Duodenal mucosa (tissue), 2 donors: Measurements from ENCODE around the gene CUL4A.

ENCODE experiments used
- H3K27ac ChIP-seq: one replicate; pipeline ENCODE4 v1.7.0; 2013; ENCODE audit warnings: low read depth, low read length
- H3K27me3 ChIP-seq, 2 donors: one replicate each; pipeline ENCODE4 v1.7.0; 2013; ENCODE audit warnings: low read length in 2 of 2, control low read depth in 1 of 2; ENCODE audit not compliant: insufficient read depth in 2 of 2, control insufficient read depth in 1 of 2
- H3K36me3 ChIP-seq, 2 donors: one replicate each; pipeline ENCODE4 v1.7.0; 2013; ENCODE audit warnings: low read length in 2 of 2, control low read depth in 1 of 2; ENCODE audit not compliant: insufficient read depth in 2 of 2, control insufficient read depth in 1 of 2
- H3K4me1 ChIP-seq, 2 donors: one replicate each; pipeline ENCODE4 v1.7.0; 2013; ENCODE audit warnings: low read length in 2 of 2, control low read depth in 1 of 2; ENCODE audit not compliant: insufficient read depth in 2 of 2, control insufficient read depth in 1 of 2
- H3K4me3 ChIP-seq, 2 donors: one replicate each; pipeline ENCODE4 v1.7.0; 2013; ENCODE audit warnings: low read length in 2 of 2, low read depth in 1 of 2
- H3K9ac ChIP-seq, 2 donors: one replicate each; pipeline ENCODE4 v1.7.0; 2013; ENCODE audit warnings: low read length in 2 of 2, low read depth in 1 of 2
- H3K9me3 ChIP-seq, 2 donors: one replicate each; pipeline ENCODE4 v1.7.0; 2013; ENCODE audit warnings: low read length in 2 of 2, control low read depth in 1 of 2; ENCODE audit not compliant: control insufficient read depth in 1 of 2

CUL4A gene

GRCh38 chr13:113220877-113221276 is 11.5 kb downstream of the CUL4A start:
- Histone ChIP-seq H3K36me3 (peaks cover 17 to 58% of the 10 kb centered on the region in 2 donors), H3K4me1 (peaks cover 22 to 27% of the 10 kb centered on the region in 2 donors), H3K9me3 (no peaks in the 10 kb centered on the region), H3K27ac (no peak overlapping the region), H3K27me3 (no peaks in the 10 kb centered on the region), H3K4me3 (no peak overlapping the region), H3K9ac (no peak overlapping the region)

GRCh38 chr13:113223070-113223469 is 13.7 kb downstream of the CUL4A start:
- H3K9me3 ChIP-seq: no peaks in the 10 kb centered on the region
- H3K27ac ChIP-seq: no peak overlapping the region
- no peak overlapping the region for H3K9ac ChIP-seq
- H3K4me1 ChIP-seq: peaks cover 14 to 17% of the 10 kb centered on the region in 2 donors
- peaks cover 23 to 77% of the 10 kb centered on the region in 2 donors for H3K36me3 ChIP-seq
- no peaks in the 10 kb centered on the region for H3K27me3 ChIP-seq
- no peak overlapping the region for H3K4me3 ChIP-seq

GRCh38 chr13:113224486-113224885 is 15.1 kb downstream of the CUL4A start:
- H3K36me3 ChIP-seq: peaks cover 26 to 83% of the 10 kb centered on the region in 2 donors
- no peaks in the 10 kb centered on the region for H3K27me3 ChIP-seq
- H3K4me3 ChIP-seq: no peak overlapping the region
- H3K9ac ChIP-seq: no peak overlapping the region
- H3K9me3 ChIP-seq: no peaks in the 10 kb centered on the region
- peaks cover 13 to 14% of the 10 kb centered on the region in 2 donors for H3K4me1 ChIP-seq
- H3K27ac ChIP-seq: no peak overlapping the region

- no peak overlapping the region for H3K27ac ChIP-seq
- peaks cover 30 to 85% of the 10 kb centered on the region in 2 donors for H3K36me3 ChIP-seq
- no peak overlapping the region for H3K4me3 ChIP-seq
- H3K9ac ChIP-seq: no peak overlapping the region
- H3K9me3 ChIP-seq: no peaks in the 10 kb centered on the region
- no peaks in the 10 kb centered on the region for H3K27me3 ChIP-seq
- peaks cover 3 to 5% of the 10 kb centered on the region in 2 donors for H3K4me1 ChIP-seq
Observed at GRCh38 chr13:113225515-113225914, 16.1 kb downstream of the CUL4A start.

DNA sequence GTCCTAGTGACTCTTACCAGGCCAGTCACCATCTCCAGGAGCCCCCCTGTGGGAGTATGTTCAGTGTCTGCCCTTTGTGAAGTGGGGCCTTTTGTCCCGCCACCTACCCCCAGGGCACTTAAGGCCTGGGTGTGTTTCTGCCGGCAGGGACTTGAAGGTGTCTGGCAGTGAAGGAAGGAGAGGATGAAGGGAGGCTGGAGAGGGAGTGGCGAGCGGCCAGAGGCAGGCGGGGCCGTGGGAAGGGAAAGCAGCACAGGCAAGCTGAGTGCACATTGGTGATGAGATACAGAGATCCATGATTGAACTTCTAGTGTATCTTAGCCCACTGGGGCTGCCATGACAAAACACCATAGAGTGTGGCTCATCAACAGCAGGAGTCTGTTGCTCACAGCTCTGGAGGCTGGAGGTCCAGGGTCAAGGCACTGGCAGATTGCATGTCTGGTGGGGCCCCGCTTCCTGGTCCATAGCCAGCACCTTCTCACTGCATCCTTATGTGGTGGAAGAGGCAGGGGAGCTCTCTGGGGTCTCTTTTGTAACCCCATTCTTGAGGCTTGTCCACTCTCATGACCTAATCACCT is 17.5 kb downstream of the CUL4A start:
- Histone ChIP-seq H3K27ac (no peak overlapping the region), H3K9ac (no peak overlapping the region), H3K4me1 (no peaks in the 10 kb centered on the region), H3K4me3 (no peak overlapping the region), H3K27me3 (no peaks in the 10 kb centered on the region), H3K36me3 (peaks cover 26 to 81% of the 10 kb centered on the region in 2 donors), H3K9me3 (no peaks in the 10 kb centered on the region)

DNA sequence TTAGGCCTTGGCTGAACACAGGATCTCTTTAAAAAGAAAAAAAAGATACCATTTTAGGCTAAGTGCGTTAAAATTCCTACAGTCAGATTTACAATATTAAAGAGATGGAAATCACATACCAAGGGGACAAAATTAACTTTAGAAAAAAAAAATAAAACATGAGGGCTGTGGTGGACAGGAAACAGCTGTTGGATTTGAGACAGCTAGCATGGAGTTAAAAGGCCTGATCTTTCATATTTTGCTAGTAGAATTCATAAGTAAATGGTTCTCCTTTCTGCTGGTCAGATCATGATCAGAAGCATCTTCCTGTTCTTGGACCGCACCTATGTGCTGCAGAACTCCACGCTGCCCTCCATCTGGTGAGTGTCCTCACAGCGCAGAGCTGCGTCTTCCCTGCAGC is 19.7 kb downstream of the CUL4A start:
- H3K4me1 ChIP-seq: no peaks in the 10 kb centered on the region
- peaks cover 28 to 81% of the 10 kb centered on the region in 2 donors for H3K36me3 ChIP-seq
- no peaks in the 10 kb centered on the region for H3K27me3 ChIP-seq
- no peaks in the 10 kb centered on the region for H3K9me3 ChIP-seq
- no peak overlapping the region for H3K4me3 ChIP-seq
- H3K9ac ChIP-seq: no peak overlapping the region
- no peak overlapping the region for H3K27ac ChIP-seq

GRCh38 chr13:113229791-113230190 is 20.4 kb downstream of the CUL4A start:
- Histone ChIP-seq H3K27me3 (no peaks in the 10 kb centered on the region), H3K4me1 (no peaks in the 10 kb centered on the region), H3K36me3 (peaks cover 32 to 80% of the 10 kb centered on the region in 2 donors), H3K4me3 (no peak overlapping the region), H3K9me3 (no peaks in the 10 kb centered on the region), H3K27ac (no peak overlapping the region), H3K9ac (no peak overlapping the region)

GRCh38 chr13:113231306-113232207 is 22.1 kb downstream of the CUL4A start:
- H3K4me3 ChIP-seq: no peak overlapping the region
- H3K27ac ChIP-seq: no peak overlapping the region
- H3K27me3 ChIP-seq: no peaks in the 10 kb centered on the region
- no peaks in the 10 kb centered on the region for H3K9me3 ChIP-seq
- H3K36me3 ChIP-seq: peaks cover 22 to 78% of the 10 kb centered on the region in 2 donors
- no peak overlapping the region for H3K9ac ChIP-seq
- no peaks in the 10 kb centered on the region for H3K4me1 ChIP-seq

DNA sequence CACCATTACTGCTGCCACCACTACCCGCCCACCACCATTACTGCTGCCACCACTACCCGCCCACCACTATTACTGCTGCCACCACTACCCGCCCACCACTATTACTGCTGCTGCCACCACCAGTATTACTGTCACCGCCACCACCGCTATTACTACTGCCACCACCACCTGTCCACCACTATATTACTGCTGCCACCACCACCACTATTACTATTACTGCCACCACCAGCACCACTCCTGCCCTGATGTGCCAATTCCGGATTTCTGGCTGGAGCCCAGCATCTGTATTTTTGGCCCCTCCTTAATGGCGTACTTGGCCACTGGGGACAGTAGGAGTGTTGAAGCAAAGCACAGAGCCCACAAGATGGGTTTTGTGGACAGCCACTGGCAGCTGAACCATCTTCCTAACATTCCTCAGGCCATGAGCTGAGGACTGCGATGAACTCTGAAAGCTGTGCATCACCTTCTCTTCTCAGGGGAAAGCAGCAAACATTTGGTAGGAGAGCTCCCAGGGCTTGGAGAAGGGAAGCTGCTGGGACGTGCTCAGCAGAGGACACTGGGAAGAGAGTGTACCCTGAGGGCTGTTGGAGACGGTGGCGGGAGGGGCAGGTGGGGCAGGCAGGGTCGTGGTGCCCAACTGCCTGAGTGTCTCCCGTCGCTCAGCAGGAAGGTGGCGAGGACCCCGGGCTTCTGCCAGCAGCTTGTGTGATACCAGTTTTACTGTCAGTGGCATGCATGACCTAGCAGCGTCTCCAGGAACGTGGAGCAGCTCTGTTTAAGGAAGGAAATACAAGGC is 23.0 kb downstream of the CUL4A start:
- Histone ChIP-seq H3K4me3 (no peak overlapping the region), H3K4me1 (no peaks in the 10 kb centered on the region), H3K27me3 (no peaks in the 10 kb centered on the region), H3K9me3 (no peaks in the 10 kb centered on the region), H3K27ac (no peak overlapping the region), H3K36me3 (peaks cover 28 to 76% of the 10 kb centered on the region in 2 donors), H3K9ac (no peak overlapping the region)

DNA sequence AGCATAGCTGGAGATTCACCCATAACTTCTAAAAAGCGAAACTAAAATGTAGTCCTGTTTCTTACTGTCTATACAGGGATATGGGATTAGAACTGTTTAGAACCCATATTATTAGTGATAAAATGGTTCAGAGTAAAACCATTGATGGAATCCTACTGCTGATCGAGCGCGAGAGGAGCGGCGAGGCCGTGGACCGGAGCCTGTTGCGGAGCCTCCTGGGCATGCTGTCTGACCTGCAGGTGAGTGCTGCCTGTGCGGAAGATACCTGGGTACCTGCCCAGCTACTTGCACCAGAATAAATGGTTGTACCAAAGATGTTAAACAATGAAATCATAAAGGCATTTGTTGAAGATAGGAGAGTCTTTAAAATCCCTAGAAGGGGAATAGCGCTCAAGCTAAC is 23.7 kb downstream of the CUL4A start:
- H3K9me3 ChIP-seq: no peaks in the 10 kb centered on the region
- H3K27me3 ChIP-seq: no peaks in the 10 kb centered on the region
- no peaks in the 10 kb centered on the region for H3K4me1 ChIP-seq
- no peak overlapping the region for H3K9ac ChIP-seq
- no peak overlapping the region for H3K4me3 ChIP-seq
- H3K36me3 ChIP-seq: peaks cover 25 to 75% of the 10 kb centered on the region in 2 donors
- no peak overlapping the region for H3K27ac ChIP-seq
